ENCODE data around the gene CUX1. TPM values are rescaled to one million over a fixed set of nuclear protein-coding genes. Genes with fewer than 3 reads are reported as not detected.

CUX1 gene
- total RNA-seq, 1 experiment from 2014 or later, result 47.6 TPM

GRCh38 chr7:101993311-101993710, 175.9 kb downstream of the CUX1 start:
- ChIA-PET CTCF (no interaction called here), POLR2A (no interaction called here)
- intact Hi-C loops (cut with micrococcal nuclease), result no loop called here
- no peaks in the 10 kb centered on the region for H3K9me3 Mint-ChIP-seq (ENCODE audit: unreplicated experiment)
- peaks cover 15% of the 10 kb centered on the region for H3K36me3 Mint-ChIP-seq (ENCODE audit: insufficient read depth, unreplicated experiment)
- no peak overlapping the region for H3K4me3 Mint-ChIP-seq (ENCODE audit: unreplicated experiment)
- H3K4me1 Mint-ChIP-seq (ENCODE audit: insufficient read depth, unreplicated experiment), result no peaks in the 10 kb centered on the region
- DNase-seq (ENCODE audit: unreplicated experiment), result no peak
- BruUV-seq (replicated peaks), result no TSS peak
- no peaks in the 10 kb centered on the region for H3K27me3 Mint-ChIP-seq (ENCODE audit: insufficient read depth, unreplicated experiment)
- no peak overlapping the region for H3K27ac Mint-ChIP-seq (ENCODE audit: low read depth, unreplicated experiment)
- TF ChIP-seq, protein P1, sequence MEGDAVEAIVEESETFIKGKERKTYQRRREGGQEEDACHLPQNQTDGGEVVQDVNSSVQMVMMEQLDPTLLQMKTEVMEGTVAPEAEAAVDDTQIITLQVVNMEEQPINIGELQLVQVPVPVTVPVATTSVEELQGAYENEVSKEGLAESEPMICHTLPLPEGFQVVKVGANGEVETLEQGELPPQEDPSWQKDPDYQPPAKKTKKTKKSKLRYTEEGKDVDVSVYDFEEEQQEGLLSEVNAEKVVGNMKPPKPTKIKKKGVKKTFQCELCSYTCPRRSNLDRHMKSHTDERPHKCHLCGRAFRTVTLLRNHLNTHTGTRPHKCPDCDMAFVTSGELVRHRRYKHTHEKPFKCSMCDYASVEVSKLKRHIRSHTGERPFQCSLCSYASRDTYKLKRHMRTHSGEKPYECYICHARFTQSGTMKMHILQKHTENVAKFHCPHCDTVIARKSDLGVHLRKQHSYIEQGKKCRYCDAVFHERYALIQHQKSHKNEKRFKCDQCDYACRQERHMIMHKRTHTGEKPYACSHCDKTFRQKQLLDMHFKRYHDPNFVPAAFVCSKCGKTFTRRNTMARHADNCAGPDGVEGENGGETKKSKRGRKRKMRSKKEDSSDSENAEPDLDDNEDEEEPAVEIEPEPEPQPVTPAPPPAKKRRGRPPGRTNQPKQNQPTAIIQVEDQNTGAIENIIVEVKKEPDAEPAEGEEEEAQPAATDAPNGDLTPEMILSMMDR (IDR thresholded peaks at IDR 0.05; ENCODE audit: unreplicated experiment), result no peak

GRCh38 chr7:101995121-101995520, 177.7 kb downstream of the CUX1 start:
- TF ChIP-seq, protein P1 (IDR thresholded peaks at IDR 0.05; ENCODE audit: unreplicated experiment), result no peak
- ChIA-PET CTCF (interaction anchor here (0.6 kb wide), 2 partner anchors 479 to 978 kb away, joined by 3 to 5 read pairs; no protein-coding TSS in a partner anchor), POLR2A (no interaction called here)
- no peak overlapping the region for H3K4me3 Mint-ChIP-seq (ENCODE audit: unreplicated experiment)
- intact Hi-C loops (cut with micrococcal nuclease), result no loop called here
- no peaks in the 10 kb centered on the region for H3K4me1 Mint-ChIP-seq (ENCODE audit: insufficient read depth, unreplicated experiment)
- peaks cover 11% of the 10 kb centered on the region for H3K36me3 Mint-ChIP-seq (ENCODE audit: insufficient read depth, unreplicated experiment)
- no peak for DNase-seq (ENCODE audit: unreplicated experiment)
- H3K27ac Mint-ChIP-seq (ENCODE audit: low read depth, unreplicated experiment), result no peak overlapping the region
- H3K9me3 Mint-ChIP-seq (ENCODE audit: unreplicated experiment), result no peaks in the 10 kb centered on the region
- H3K27me3 Mint-ChIP-seq (ENCODE audit: insufficient read depth, unreplicated experiment), result no peaks in the 10 kb centered on the region
- no TSS peak for BruUV-seq (replicated peaks)

GRCh38 chr7:101996131-101996691, 178.8 kb downstream of the CUX1 start:
- H3K4me3 Mint-ChIP-seq (ENCODE audit: unreplicated experiment), result no peak overlapping the region
- no peak overlapping the region for H3K27ac Mint-ChIP-seq (ENCODE audit: low read depth, unreplicated experiment)
- CTCF ChIA-PET, result interaction anchor here (0.6 to 0.7 kb wide), 2 partner anchors 8 to 259 kb away, joined by 3 to 5 read pairs; no protein-coding TSS in a partner anchor
- TF ChIP-seq, protein P1 (IDR thresholded peaks at IDR 0.05; ENCODE audit: unreplicated experiment), result no peak
- DNase-seq (ENCODE audit: unreplicated experiment), result no peak
- H3K4me1 Mint-ChIP-seq (ENCODE audit: insufficient read depth, unreplicated experiment), result no peaks in the 10 kb centered on the region
- no peaks in the 10 kb centered on the region for H3K9me3 Mint-ChIP-seq (ENCODE audit: unreplicated experiment)
- H3K36me3 Mint-ChIP-seq (ENCODE audit: insufficient read depth, unreplicated experiment), result peaks cover 6% of the 10 kb centered on the region
- BruUV-seq (replicated peaks), result no TSS peak
- H3K27me3 Mint-ChIP-seq (ENCODE audit: insufficient read depth, unreplicated experiment), result no peaks in the 10 kb centered on the region
- intact Hi-C loops (cut with micrococcal nuclease), result no loop called here
- POLR2A ChIA-PET, result no interaction called here

- H3K27me3 Mint-ChIP-seq (ENCODE audit: insufficient read depth, unreplicated experiment), result no peaks in the 10 kb centered on the region
- peaks cover 6% of the 10 kb centered on the region for H3K36me3 Mint-ChIP-seq (ENCODE audit: insufficient read depth, unreplicated experiment)
- H3K9me3 Mint-ChIP-seq (ENCODE audit: unreplicated experiment), result no peaks in the 10 kb centered on the region
- intact Hi-C loops (cut with micrococcal nuclease), result no loop called here
- H3K27ac Mint-ChIP-seq (ENCODE audit: low read depth, unreplicated experiment), result peak overlapping the region; percentile 64
- H3K4me1 Mint-ChIP-seq (ENCODE audit: insufficient read depth, unreplicated experiment), result no peaks in the 10 kb centered on the region
- TF ChIP-seq, protein P1 (IDR thresholded peaks at IDR 0.05; ENCODE audit: unreplicated experiment), result no peak
- DNase-seq (ENCODE audit: unreplicated experiment), result no peak
- ChIA-PET POLR2A (no interaction called here), CTCF (no interaction called here)
- no peak overlapping the region for H3K4me3 Mint-ChIP-seq (ENCODE audit: unreplicated experiment)
- BruUV-seq (replicated peaks), result no TSS peak
These were observed 179.4 kb downstream of the CUX1 start for GRCh38 chr7:101996876-101997275.
